Gastrocnemius medialis (tissue), 4 donors: ENCODE data around the gene CFAP299. TPM values are rescaled to one million over a fixed set of nuclear protein-coding genes. Genes with fewer than 3 reads are reported as not detected.
A peak's percentile ranks its signal among the peaks of the same experiment; 100 is the strongest.

Experiments used
- ATAC-seq, 2 donors: fragments of 150-250 bp; one replicate each; pipeline ENCODE4 v1.9.1; 2016
- DNase-seq, 2 donors: peaks; one replicate each; pipeline ENCODE4 v3.0.0-alpha.2; 2019
- H3K27ac ChIP-seq, 4 donors: fragments of 200-600 bp; sonication (generic); 1 replicate in 1 of 4; 2 replicates in 3 of 4; pipeline ENCODE4 v1.5.1; 2016 to 2018; ENCODE audit warnings: mild to moderate bottlenecking in 2 of 4, moderate library complexity in 1 of 4
- H3K27me3 ChIP-seq, 3 donors: fragments of 200-600 bp; sonication (generic) in 2 of 3; 1 replicate in 1 of 3; 2 replicates in 2 of 3; pipeline versions ENCODE4 v1.5.1 to v1.6.0; 2016 to 2019; ENCODE audit warnings: mild to moderate bottlenecking in 1 of 3, moderate library complexity in 1 of 3
- H3K36me3 ChIP-seq, 2 donors: fragments of 200-600 bp; sonication (generic) in 1 of 2; one replicate each; pipeline ENCODE4 v1.5.1; 2017 to 2018
- H3K4me1 ChIP-seq, 2 donors: fragments of 200-600 bp; sonication (generic) in 1 of 2; one replicate each; pipeline ENCODE4 v1.5.1; 2016 to 2017; ENCODE audit warnings: mild to moderate bottlenecking in 2 of 2
- H3K4me3 ChIP-seq, 4 donors: fragments of 200-600 bp; sonication (generic) in 3 of 4; 1 replicate in 1 of 4; 2 replicates in 3 of 4; pipeline ENCODE4 v1.5.1; 2016 to 2019; ENCODE audit warnings: mild to moderate bottlenecking in 2 of 4
- H3K9me3 ChIP-seq, 3 donors: fragments of 200-600 bp; sonication (generic) in 2 of 3; 1 replicate in 1 of 3; 2 replicates in 2 of 3; pipeline ENCODE4 v1.5.1; 2016 to 2019
- POLR2A ChIP-seq, 2 donors: fragments of 450-650 bp; IDR thresholded peaks; one replicate each; pipeline ENCODE4 v1.6.1; 2017; ENCODE audit warnings: antibody characterized with exemption in 2 of 2, mild to moderate bottlenecking in 2 of 2, moderate library complexity in 2 of 2
- in situ Hi-C, 4 donors: fragments of 200-750 bp; cut with MboI; loops; one replicate each; pipeline versions ENCODE4 v1.15.0 to v1.8.0; 2017; ENCODE audit warnings: low sequenced_read_pairs in 4 of 4
- intact Hi-C: fragments of 100-400 bp; cut with DNase I; formaldehyde crosslinking; loops from one replicate; pipeline ENCODE4 v1.15.1; 2023; ENCODE audit warnings: low total_unique reads
- total RNA-seq, 4 donors: library from RNA; depleted of rRNA; stranded (reverse); fragments of >200 nt; gene quantifications; one replicate each; pipeline versions ENCODE4 v1.1.0 to v1.2.3, GENCODE V29; 2016
- TF ChIP-seq, protein P1 (sequence below), 5 experiments: fragments of 450-650 bp in 3 of 5; fragments of 200-600 bp in 2 of 5; sonication (generic) in 2 of 5; IDR thresholded peaks in 4 of 5; conservative IDR thresholded peaks in 1 of 5; 1 replicate in 4 of 5; 2 replicates in 1 of 5; pipeline ENCODE4 v1.5.1; 2016 to 2019; ENCODE audit warnings: antibody characterized with exemption in 5 of 5, mild to moderate bottlenecking in 3 of 5, moderate library complexity in 3 of 5

Gene CFAP299
- total RNA-seq, 4 donors from 2014 or later, result not detected

- peak in 1 of 2 donors; percentile 42 for ATAC-seq
- Histone ChIP-seq H3K36me3 (no peaks in the 10 kb centered on the region), H3K4me1 (no peaks in the 10 kb centered on the region), H3K27ac (no peak overlapping the region), H3K9me3 (no peaks in the 10 kb centered on the region), H3K4me3 (no peak overlapping the region), H3K27me3 (no peaks in the 10 kb centered on the region)
- DNase-seq, result no peak
- TF ChIP-seq POLR2A (IDR thresholded peaks at IDR 0.05), result no peak
- TF ChIP-seq, protein P1, sequence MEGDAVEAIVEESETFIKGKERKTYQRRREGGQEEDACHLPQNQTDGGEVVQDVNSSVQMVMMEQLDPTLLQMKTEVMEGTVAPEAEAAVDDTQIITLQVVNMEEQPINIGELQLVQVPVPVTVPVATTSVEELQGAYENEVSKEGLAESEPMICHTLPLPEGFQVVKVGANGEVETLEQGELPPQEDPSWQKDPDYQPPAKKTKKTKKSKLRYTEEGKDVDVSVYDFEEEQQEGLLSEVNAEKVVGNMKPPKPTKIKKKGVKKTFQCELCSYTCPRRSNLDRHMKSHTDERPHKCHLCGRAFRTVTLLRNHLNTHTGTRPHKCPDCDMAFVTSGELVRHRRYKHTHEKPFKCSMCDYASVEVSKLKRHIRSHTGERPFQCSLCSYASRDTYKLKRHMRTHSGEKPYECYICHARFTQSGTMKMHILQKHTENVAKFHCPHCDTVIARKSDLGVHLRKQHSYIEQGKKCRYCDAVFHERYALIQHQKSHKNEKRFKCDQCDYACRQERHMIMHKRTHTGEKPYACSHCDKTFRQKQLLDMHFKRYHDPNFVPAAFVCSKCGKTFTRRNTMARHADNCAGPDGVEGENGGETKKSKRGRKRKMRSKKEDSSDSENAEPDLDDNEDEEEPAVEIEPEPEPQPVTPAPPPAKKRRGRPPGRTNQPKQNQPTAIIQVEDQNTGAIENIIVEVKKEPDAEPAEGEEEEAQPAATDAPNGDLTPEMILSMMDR (IDR thresholded peaks at IDR 0.05 in 4 of 5, conservative IDR thresholded peaks at IDR 0.05 in 1 of 5), result no peak
- intact Hi-C loops, result no loop called here
- in situ Hi-C loops, result no loop called here
Observed at GRCh38 chr4:80475798-80476197, 140.3 kb downstream of the CFAP299 start.

GRCh38 chr4:80484712-80485111, 149.2 kb downstream of the CFAP299 start:
- in situ Hi-C loops (no loop called here), intact Hi-C loops (no loop called here)
- ATAC-seq, result no peak

DNA sequence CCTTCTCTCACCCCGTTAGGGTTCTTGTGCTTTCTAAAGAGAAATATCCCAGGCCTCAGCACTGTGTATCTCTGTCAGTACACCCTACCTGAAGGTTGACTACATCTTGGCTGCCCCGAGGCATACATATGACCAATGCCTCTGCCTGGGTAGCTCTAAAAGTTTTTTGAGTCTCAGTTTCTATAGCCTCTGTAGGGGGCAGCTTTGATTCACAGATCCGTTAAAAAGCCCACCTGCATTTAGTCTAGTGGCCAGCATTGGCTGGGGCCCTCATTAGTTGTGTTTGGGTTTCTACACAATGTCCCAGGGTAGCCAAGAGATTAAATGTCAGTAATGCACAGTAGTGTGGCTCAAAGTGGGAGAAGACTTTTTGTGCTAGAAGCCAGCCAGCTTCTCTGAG, 151.1 kb downstream of the CFAP299 start:
- no peaks in the 10 kb centered on the region for H3K9me3 ChIP-seq
- in situ Hi-C loops, result no loop called here
- H3K27ac ChIP-seq, result no peak overlapping the region
- no peaks in the 10 kb centered on the region for H3K27me3 ChIP-seq
- intact Hi-C loops, result no loop called here
- no peaks in the 10 kb centered on the region for H3K36me3 ChIP-seq
- DNase-seq (no peak), ATAC-seq (no peak)
- H3K4me1 ChIP-seq, result no peaks in the 10 kb centered on the region
- H3K4me3 ChIP-seq, result no peak overlapping the region
- no peak for TF ChIP-seq POLR2A (IDR thresholded peaks at IDR 0.05)
- TF ChIP-seq, protein P1 (IDR thresholded peaks at IDR 0.05 in 4 of 5, conservative IDR thresholded peaks at IDR 0.05 in 1 of 5), result no peak

More at GRCh38 chr4:80484712-80485111, 149.2 kb downstream of the CFAP299 start:
- no peak for TF ChIP-seq POLR2A (IDR thresholded peaks at IDR 0.05)
- TF ChIP-seq, protein P1 (IDR thresholded peaks at IDR 0.05 in 4 of 5, conservative IDR thresholded peaks at IDR 0.05 in 1 of 5), result no peak
- Histone ChIP-seq H3K27me3 (no peaks in the 10 kb centered on the region), H3K9me3 (no peaks in the 10 kb centered on the region), H3K27ac (no peak overlapping the region), H3K36me3 (no peaks in the 10 kb centered on the region), H3K4me3 (no peak overlapping the region), H3K4me1 (no peaks in the 10 kb centered on the region)
- DNase-seq, result no peak

- no peaks in the 10 kb centered on the region for H3K4me1 ChIP-seq
- DNase-seq (no peak), ATAC-seq (no peak)
- no peak overlapping the region for H3K27ac ChIP-seq
- H3K4me3 ChIP-seq, result no peak overlapping the region
- intact Hi-C loops, result no loop called here
- no peaks in the 10 kb centered on the region for H3K9me3 ChIP-seq
- no peak for TF ChIP-seq POLR2A (IDR thresholded peaks at IDR 0.05)
- TF ChIP-seq, protein P1 (IDR thresholded peaks at IDR 0.05 in 4 of 5, conservative IDR thresholded peaks at IDR 0.05 in 1 of 5), result no peak
- in situ Hi-C loops, result no loop called here
- H3K27me3 ChIP-seq, result no peaks in the 10 kb centered on the region
- H3K36me3 ChIP-seq, result no peaks in the 10 kb centered on the region
Observed at GRCh38 chr4:80489798-80490197, 154.3 kb downstream of the CFAP299 start.

- Histone ChIP-seq H3K9me3 (no peaks in the 10 kb centered on the region), H3K36me3 (no peaks in the 10 kb centered on the region), H3K27me3 (no peaks in the 10 kb centered on the region), H3K27ac (no peak overlapping the region), H3K4me3 (no peak overlapping the region), H3K4me1 (no peaks in the 10 kb centered on the region)
- in situ Hi-C loops (no loop called here), intact Hi-C loops (no loop called here)
- ATAC-seq (no peak), DNase-seq (peak in 1 of 2 donors; percentile 13)
- TF ChIP-seq, protein P1 (IDR thresholded peaks at IDR 0.05 in 4 of 5, conservative IDR thresholded peaks at IDR 0.05 in 1 of 5), result no peak
- TF ChIP-seq POLR2A (IDR thresholded peaks at IDR 0.05), result no peak
Observed at GRCh38 chr4:80492761-80493160, 157.2 kb downstream of the CFAP299 start.
